ENCODE measurements around the gene UFL1.

DNA sequence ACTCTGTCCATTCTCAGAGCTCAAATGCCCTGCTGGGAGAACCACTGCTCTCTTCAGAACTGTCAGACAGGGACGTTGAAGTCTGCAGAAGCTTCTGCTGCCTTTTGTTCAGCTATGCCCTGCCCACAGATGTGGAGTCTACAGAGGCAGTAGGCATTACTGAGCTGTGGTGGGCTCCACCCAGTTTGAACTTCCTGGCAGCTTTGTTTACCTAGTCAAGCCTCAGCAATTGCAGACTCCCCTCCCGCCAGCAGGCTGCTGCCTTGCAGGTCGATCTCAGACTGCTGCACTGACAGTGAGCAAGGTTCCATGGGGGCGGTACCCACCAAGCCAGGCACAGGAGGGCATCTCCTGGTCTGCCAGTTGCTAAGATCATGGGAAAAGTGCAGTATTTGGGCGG, 21.8 kb upstream of the UFL1 start:
- TF ChIP-seq, protein P1, sequence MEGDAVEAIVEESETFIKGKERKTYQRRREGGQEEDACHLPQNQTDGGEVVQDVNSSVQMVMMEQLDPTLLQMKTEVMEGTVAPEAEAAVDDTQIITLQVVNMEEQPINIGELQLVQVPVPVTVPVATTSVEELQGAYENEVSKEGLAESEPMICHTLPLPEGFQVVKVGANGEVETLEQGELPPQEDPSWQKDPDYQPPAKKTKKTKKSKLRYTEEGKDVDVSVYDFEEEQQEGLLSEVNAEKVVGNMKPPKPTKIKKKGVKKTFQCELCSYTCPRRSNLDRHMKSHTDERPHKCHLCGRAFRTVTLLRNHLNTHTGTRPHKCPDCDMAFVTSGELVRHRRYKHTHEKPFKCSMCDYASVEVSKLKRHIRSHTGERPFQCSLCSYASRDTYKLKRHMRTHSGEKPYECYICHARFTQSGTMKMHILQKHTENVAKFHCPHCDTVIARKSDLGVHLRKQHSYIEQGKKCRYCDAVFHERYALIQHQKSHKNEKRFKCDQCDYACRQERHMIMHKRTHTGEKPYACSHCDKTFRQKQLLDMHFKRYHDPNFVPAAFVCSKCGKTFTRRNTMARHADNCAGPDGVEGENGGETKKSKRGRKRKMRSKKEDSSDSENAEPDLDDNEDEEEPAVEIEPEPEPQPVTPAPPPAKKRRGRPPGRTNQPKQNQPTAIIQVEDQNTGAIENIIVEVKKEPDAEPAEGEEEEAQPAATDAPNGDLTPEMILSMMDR (IDR thresholded peaks at IDR 0.05; ENCODE audit: poor library complexity, severe bottlenecking) = no peak
- TF ChIP-seq, protein P2, sequence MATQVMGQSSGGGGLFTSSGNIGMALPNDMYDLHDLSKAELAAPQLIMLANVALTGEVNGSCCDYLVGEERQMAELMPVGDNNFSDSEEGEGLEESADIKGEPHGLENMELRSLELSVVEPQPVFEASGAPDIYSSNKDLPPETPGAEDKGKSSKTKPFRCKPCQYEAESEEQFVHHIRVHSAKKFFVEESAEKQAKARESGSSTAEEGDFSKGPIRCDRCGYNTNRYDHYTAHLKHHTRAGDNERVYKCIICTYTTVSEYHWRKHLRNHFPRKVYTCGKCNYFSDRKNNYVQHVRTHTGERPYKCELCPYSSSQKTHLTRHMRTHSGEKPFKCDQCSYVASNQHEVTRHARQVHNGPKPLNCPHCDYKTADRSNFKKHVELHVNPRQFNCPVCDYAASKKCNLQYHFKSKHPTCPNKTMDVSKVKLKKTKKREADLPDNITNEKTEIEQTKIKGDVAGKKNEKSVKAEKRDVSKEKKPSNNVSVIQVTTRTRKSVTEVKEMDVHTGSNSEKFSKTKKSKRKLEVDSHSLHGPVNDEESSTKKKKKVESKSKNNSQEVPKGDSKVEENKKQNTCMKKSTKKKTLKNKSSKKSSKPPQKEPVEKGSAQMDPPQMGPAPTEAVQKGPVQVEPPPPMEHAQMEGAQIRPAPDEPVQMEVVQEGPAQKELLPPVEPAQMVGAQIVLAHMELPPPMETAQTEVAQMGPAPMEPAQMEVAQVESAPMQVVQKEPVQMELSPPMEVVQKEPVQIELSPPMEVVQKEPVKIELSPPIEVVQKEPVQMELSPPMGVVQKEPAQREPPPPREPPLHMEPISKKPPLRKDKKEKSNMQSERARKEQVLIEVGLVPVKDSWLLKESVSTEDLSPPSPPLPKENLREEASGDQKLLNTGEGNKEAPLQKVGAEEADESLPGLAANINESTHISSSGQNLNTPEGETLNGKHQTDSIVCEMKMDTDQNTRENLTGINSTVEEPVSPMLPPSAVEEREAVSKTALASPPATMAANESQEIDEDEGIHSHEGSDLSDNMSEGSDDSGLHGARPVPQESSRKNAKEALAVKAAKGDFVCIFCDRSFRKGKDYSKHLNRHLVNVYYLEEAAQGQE (IDR thresholded peaks at IDR 0.05; ENCODE audit: borderline replicate concordance) = no peak
- TF ChIP-seq EZH2 (IDR thresholded peaks at IDR 0.05; ENCODE audit: borderline replicate concordance, insufficient read depth, low read length, poor library complexity, severe bottlenecking) (no peak), EP300 (conservative IDR thresholded peaks at IDR 0.05; ENCODE audit: poor library complexity, severe bottlenecking) (no peak), POLR2AphosphoS5 (IDR thresholded peaks at IDR 0.05) (no peak), RAD21 (conservative IDR thresholded peaks at IDR 0.05) (no peak)
